Measurements from ENCODE around the gene ABI2. TPM values are rescaled to one million over a fixed set of nuclear protein-coding genes. Genes with fewer than 3 reads are reported as not detected.
A peak's percentile ranks its signal among the peaks of the same experiment; 100 is the strongest.

Gene ABI2
- total RNA-seq, 4 donors from 2014 or later, result 6.2 to 17.0 (median 12.9) TPM

GRCh38 chr2:203327582-203327900, 653 bp upstream of the ABI2 start:
- in situ Hi-C loops (cut with MboI; ENCODE audit: low sequenced_read_pairs in 4 of 4) (no loop called here), intact Hi-C loops (cut with DNase I; ENCODE audit: low total_unique reads) (no loop called here)
- TF ChIP-seq CTCF (IDR thresholded peaks at IDR 0.05 in 4 of 5, conservative IDR thresholded peaks at IDR 0.05 in 1 of 5), result no peak
- no peak for TF ChIP-seq POLR2A (IDR thresholded peaks at IDR 0.05)

GRCh38 chr2:203328760-203329540, 756 bp downstream of the ABI2 start:
- Histone ChIP-seq H3K27me3 (no peaks in the 10 kb centered on the region), H3K9me3 (no peaks in the 10 kb centered on the region), H3K36me3 (no peaks in the 10 kb centered on the region), H3K4me3 (peak overlapping the region; percentile 82 to 95 (median 91)), H3K27ac (peak overlapping the region; percentile 64 to 80 (median 76)), H3K4me1 (peaks cover 10 to 17% of the 10 kb centered on the region in 2 donors)
- DNase-seq (no peak), ATAC-seq (peak; percentile 32 to 42)
- in situ Hi-C loops (cut with MboI; ENCODE audit: low sequenced_read_pairs in 4 of 4), result no loop called here
- TF ChIP-seq CTCF (IDR thresholded peaks at IDR 0.05 in 4 of 5, conservative IDR thresholded peaks at IDR 0.05 in 1 of 5) (no peak), POLR2A (IDR thresholded peaks at IDR 0.05) (no peak)
- intact Hi-C loops (cut with DNase I; ENCODE audit: low total_unique reads), result loop anchor here (1.0 kb wide), 1 partner anchor 91 kb away; no protein-coding TSS in a partner anchor

More at GRCh38 chr2:203327582-203327900, 653 bp upstream of the ABI2 start:
- Histone ChIP-seq H3K4me1 (peaks cover 6 to 10% of the 10 kb centered on the region in 2 donors), H3K9me3 (no peaks in the 10 kb centered on the region), H3K27me3 (no peaks in the 10 kb centered on the region), H3K4me3 (peak overlapping the region; percentile 82 to 95 (median 91)), H3K27ac (peak overlapping the region; percentile 64 to 80 (median 76)), H3K36me3 (no peaks in the 10 kb centered on the region)
- DNase-seq (no peak), ATAC-seq (no peak)

- H3K27me3 ChIP-seq, result no peaks in the 10 kb centered on the region
- ATAC-seq (no peak), DNase-seq (no peak)
- no peaks in the 10 kb centered on the region for H3K36me3 ChIP-seq
- intact Hi-C loops (cut with DNase I; ENCODE audit: low total_unique reads), result loop anchor here (10.0 kb wide), 1 partner anchor 1524 kb away; no protein-coding TSS in a partner anchor
- in situ Hi-C loops (cut with MboI; ENCODE audit: low sequenced_read_pairs in 4 of 4), result no loop called here
- no peak overlapping the region for H3K27ac ChIP-seq
- peaks cover 10 to 17% of the 10 kb centered on the region in 2 donors for H3K4me1 ChIP-seq
- H3K4me3 ChIP-seq, result no peak overlapping the region
- H3K9me3 ChIP-seq, result no peaks in the 10 kb centered on the region
- TF ChIP-seq POLR2A (IDR thresholded peaks at IDR 0.05) (no peak), CTCF (IDR thresholded peaks at IDR 0.05 in 4 of 5, conservative IDR thresholded peaks at IDR 0.05 in 1 of 5) (no peak)
Measured at GRCh38 chr2:203330434-203330833, 2.2 kb downstream of the ABI2 start.

DNA sequence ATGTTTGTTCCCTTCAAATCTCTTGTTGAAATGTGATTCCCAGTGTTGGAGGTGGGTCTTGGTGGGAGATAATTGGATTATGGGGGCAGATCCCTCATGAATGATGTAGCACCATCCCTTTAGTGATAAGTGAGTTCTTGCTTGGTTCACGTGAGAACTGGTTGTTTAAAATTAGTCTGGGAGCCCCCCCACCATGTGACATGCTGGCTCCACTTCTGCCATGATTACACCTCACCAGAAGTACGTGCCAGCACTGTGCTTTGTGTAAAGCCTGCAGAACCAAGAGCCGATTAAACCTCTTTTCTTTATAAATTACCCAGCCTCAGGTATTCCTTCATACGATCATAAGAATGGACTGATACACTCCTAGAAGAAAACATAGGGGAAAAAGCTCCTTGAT, 10.1 kb downstream of the ABI2 start:
- no peak for ATAC-seq
- Histone ChIP-seq H3K4me3 (no peak overlapping the region), H3K4me1 (peaks cover 5 to 10% of the 10 kb centered on the region in 2 donors)

More for the DNA sequence above, 10.1 kb downstream of the ABI2 start:
- DNase-seq, result no peak
- no peaks in the 10 kb centered on the region for H3K9me3 ChIP-seq
- in situ Hi-C loops (cut with MboI; ENCODE audit: low sequenced_read_pairs in 4 of 4), result no loop called here
- TF ChIP-seq CTCF (IDR thresholded peaks at IDR 0.05 in 4 of 5, conservative IDR thresholded peaks at IDR 0.05 in 1 of 5) (no peak), POLR2A (IDR thresholded peaks at IDR 0.05) (no peak)
- H3K27ac ChIP-seq, result no peak overlapping the region
- H3K36me3 ChIP-seq, result no peaks in the 10 kb centered on the region
- H3K27me3 ChIP-seq, result no peaks in the 10 kb centered on the region
- intact Hi-C loops (cut with DNase I; ENCODE audit: low total_unique reads), result loop anchor here (10.0 kb wide), 1 partner anchor 1516 kb away; no protein-coding TSS in a partner anchor

All from gastrocnemius medialis (tissue), 4 donors.